ENCODE measurements around the gene ARHGAP9.

ARHGAP9 gene

GRCh38 chr12:57472391-57472790 lies 7.3 kb downstream of the ARHGAP9 start:
- no peak for DNase-seq (ENCODE audit: low spot score)

DNA sequence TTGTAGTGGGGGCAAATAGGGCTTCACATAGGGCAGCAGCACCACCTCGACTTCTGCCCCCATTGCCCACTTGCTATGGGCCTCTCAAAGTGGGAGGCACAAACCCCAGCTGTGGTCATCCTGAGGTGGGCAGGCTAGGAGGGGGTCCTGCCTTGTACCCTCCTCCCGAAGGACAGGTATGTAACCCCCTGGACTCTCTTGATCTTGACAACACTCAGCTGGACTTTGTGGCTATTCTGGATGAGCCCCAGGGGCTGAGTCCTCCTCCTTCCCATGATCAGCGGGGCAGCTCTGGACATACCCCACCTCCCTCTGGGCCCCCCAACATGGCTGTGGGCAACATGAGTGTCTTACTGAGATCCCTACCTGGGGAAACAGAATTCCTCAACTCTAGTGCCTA lies 8.0 kb downstream of the ARHGAP9 start:
- DNase-seq (ENCODE audit: low spot score), result no peak

- no peak for DNase-seq (ENCODE audit: low spot score)
These were observed 8.6 kb downstream of the ARHGAP9 start for GRCh38 chr12:57470970-57471656.

DNA sequence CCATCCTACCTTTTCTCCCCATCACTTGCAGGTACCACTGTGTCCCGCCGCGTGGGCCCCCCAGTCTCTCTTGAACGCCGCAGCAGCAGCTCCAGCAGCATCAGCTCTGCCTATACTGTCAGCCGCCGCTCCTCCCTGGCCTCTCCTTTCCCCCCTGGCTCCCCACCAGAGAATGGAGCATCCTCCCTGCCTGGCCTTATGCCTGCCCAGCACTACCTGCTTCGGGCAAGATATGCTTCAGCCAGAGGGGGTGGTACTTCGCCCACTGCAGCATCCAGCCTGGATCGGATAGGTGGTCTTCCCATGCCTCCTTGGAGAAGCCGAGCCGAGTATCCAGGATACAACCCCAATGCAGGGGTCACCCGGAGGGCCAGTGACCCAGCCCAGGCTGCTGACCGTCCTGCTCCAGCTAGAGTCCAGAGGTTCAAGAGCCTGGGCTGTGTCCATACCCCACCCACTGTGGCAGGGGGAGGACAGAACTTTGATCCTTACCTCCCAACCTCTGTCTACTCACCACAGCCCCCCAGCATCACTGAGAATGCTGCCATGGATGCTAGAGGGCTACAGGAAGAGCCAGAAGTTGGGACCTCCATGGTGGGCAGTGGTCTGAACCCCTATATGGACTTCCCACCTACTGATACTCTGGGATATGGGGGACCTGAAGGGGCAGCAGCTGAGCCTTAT lies 9.2 kb downstream of the ARHGAP9 start:
- no peak for DNase-seq (ENCODE audit: low spot score)

DNA sequence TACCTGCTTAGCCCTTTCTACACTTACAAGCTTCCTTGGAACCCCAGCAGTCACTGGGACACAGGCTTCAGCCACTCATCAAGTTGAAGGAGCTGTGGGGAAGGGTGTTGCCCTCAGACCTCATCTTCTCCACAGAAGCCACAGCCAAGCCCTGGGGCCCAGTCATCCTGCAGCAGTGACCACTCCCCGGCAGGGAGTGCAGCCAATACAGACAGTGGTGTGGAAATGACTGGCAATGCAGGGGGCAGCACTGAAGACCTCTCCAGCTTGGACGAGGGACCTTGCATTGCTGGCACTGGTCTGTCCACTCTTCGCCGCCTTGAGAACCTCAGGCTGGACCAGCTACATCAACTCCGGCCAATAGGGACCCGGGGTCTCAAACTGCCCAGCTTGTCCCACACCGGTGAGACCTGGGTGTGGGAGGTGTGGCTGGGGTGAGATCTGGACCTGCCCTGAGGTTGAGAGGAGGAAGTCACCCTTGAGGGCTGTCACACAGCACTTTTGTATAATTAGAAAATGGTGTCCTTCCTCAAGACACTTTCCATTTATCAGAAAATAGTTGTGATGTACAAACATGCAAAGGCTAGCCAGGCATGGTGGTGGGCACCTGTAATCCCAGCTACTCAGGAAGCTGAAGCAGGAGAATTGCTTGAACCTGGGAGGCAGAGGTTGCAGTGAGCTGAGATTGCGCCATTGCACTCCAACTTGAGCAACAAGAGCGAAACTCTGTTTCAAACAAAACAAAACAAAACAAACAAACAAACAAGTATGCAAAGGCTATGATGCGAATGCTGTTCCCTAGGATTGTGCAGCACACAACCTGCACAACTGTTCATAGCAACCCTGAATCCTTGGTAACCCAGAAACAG lies 10.1 kb downstream of the ARHGAP9 start:
- no peak for DNase-seq (ENCODE audit: low spot score)

DNA sequence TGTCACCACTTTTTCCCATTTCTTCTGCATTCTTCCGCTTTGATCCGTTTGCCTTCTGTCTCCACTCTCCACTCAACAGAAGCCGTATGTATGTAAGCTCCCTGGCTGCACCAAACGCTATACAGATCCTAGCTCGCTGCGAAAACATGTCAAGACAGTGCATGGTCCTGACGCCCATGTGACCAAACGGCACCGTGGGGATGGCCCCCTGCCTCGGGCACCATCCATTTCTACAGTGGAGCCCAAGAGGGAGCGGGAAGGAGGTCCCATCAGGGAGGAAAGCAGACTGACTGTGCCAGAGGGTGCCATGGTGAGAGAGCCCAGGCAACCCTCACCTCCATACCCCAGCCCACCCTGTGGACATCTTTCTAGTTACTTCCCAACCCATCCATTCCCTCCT lies 11.8 kb downstream of the ARHGAP9 start:
- no peak for DNase-seq (ENCODE audit: low spot score)

DNA sequence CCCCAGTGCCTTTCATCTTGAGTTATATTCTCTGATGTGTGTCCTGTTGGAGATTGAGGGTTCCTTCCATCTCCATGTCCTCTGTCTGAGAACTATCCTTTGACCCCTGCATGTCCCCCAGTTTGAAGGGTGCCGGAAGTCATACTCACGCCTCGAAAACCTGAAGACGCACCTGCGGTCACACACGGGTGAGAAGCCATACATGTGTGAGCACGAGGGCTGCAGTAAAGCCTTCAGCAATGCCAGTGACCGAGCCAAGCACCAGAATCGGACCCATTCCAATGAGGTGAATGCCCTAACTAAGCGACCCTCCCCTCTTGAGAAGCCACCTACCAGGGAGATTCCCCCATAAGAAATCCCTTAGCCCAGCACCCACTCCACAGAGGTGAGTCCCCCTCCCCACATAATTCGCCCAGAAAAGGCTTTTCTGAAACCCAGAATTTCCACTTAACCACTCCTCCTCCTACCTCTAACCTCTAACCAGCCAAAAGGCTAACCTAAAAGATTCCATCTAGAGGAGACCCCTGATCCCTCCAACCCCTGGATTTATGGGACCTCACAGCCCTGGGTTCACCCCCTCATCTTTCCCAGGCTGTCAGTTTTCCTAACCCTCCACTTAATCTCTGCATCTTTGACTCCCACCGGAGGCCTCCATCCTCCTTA lies 12.3 kb downstream of the ARHGAP9 start:
- no peak for DNase-seq (ENCODE audit: low spot score)

DNA sequence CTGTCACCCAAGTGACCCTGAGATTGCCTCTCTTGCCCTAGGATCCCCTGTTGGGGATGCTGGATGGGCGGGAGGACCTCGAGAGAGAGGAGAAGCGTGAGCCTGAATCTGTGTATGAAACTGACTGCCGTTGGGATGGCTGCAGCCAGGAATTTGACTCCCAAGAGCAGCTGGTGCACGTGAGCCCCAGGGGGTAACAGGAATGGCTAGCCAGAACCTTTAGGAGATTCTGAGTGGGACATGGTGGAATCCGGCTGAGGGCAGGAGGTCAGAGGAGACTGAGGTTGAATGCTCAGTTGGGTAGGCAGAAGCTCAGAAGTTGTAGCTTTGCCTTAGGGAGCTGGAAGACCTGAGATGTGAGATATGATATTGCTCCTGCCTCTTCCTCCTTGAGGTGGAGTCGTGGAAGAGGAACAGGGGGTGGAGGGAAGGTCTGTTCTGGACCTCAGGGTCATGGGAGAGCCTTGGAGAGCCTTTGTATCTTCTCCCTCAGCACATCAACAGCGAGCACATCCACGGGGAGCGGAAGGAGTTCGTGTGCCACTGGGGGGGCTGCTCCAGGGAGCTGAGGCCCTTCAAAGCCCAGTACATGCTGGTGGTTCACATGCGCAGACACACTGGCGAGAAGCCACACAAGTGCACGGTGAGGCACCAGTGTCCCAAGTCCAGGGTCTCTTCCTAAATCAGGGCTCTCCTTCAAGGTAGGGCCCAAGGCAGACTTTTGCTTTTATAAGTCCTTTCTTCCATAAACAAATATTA lies 13.7 kb downstream of the ARHGAP9 start:
- DNase-seq (ENCODE audit: low spot score), result no peak

DNA sequence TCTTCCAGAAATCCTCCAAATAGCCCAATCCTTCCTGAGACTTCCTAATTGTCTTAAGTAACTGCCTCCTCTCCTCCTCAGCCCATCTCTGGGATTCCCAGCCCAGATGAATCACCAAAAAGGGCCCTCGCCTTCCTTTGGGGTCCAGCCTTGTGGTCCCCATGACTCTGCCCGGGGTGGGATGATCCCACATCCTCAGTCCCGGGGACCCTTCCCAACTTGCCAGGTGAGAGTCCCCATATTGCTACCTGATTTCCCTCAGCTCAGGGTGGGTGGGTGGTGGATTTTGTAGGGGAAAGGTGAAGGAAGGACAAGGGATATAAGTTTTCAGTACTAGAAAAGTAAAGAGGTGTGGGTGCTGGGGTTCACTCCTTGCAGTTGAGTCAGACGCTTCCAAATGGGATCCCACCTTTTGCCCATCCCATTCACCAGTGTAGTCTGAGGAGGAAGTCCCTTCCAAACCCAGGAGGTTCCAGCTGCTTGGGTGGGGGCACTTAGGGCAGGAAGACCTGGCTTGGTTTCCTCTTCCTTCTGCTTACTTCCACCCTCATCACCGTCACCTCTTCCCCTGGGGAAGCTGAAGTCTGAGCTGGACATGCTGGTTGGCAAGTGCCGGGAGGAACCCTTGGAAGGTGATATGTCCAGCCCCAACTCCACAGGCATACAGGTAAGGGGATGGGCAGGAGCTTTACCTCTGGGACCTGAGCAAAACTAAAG lies 14.5 kb downstream of the ARHGAP9 start:
- DNase-seq (ENCODE audit: low spot score), result no peak

- no peak for DNase-seq (ENCODE audit: low spot score)
These were observed 15.1 kb downstream of the ARHGAP9 start for GRCh38 chr12:57464569-57464968.

- DNase-seq (ENCODE audit: low spot score), result no peak
These were observed 16.8 kb downstream of the ARHGAP9 start for GRCh38 chr12:57462912-57463253.

DNA sequence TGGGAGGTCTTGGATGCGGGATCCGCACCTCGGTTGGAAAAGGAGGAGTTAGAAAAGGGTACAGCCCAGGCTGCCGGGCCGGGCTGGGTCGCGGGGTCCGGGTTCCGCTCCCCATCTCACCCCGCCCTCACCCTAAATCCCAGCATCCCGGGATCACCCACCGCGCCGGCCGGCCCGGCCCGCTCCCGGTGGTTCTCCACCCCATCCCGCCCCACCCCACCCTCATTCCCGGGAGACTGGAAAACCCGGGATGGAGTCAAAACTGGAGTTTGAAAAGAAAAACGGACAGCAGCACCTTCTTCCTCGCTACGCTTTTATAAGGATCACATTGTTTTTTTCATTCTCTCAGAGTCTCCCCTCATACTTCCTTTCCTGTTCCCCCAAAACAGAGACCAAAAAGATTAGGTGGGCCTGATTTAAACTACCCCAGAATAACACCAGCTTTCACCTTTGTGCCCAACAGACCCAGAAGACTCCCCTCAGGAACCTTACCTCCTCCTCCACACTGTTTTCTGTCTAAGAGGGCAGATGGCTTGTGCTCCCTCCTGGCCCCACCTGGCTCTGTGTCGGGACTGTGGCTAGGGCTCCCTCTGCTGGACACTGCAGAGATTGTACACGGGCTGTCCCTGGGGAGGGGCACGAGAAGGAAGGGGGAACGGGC lies 17.3 kb downstream of the ARHGAP9 start:
- peak; percentile 92 for DNase-seq (ENCODE audit: low spot score)

DNA sequence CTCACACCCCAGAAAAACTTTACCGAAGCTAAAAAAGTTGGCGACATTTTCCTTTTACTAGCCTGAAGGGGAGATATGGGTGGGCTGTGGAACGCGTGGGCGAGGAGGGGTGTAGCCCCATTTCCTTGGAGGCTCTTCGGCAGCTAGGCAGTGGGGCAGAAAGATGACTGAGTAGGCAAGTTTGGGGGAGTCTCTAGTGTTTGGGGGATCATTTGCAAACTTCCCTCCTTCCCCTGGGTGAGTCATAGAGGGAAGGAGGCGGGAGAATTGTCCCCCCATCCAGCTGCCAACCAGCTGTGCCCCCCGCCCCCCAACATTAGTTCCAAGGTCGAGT lies 17.8 kb downstream of the ARHGAP9 start:
- no peak for DNase-seq (ENCODE audit: low spot score)

GRCh38 chr12:57461276-57461916 lies 18.3 kb downstream of the ARHGAP9 start:
- peak; percentile 63 for DNase-seq (ENCODE audit: low spot score)

DNA sequence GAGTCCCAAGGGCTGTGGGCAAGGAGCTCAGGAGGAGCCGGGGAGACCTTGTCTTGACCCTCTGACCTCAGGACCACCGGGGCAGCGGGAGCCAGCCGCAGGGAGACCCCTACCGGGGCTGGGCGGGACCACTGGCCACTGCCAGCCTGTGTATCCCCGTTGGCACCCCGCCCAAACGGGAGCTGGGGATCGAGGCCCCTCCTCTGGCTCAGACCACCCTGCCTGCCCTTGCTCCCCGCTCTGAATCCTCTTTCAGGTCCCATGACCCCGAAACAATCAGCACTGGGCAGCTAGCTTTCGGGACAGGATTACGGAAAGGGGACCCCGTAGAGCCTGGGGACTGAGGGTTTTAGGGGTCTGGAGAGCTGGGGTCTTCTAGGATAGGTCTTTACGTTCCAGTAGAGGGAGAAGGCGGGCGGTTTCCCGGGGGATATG lies 18.8 kb downstream of the ARHGAP9 start:
- no peak for DNase-seq (ENCODE audit: low spot score)

- DNase-seq (ENCODE audit: low spot score), result no peak
These were observed 19.2 kb downstream of the ARHGAP9 start for GRCh38 chr12:57460468-57460784.

- DNase-seq (ENCODE audit: low spot score), result peak; percentile 66
These were observed 19.8 kb downstream of the ARHGAP9 start, which contains the start of gene GLI1 for GRCh38 chr12:57459750-57460467. Gene GLI1, plus strand, starts transcription at chr12:57459785. Its CDS starts 3,907 bp downstream, at chr12:57463692.

DNA sequence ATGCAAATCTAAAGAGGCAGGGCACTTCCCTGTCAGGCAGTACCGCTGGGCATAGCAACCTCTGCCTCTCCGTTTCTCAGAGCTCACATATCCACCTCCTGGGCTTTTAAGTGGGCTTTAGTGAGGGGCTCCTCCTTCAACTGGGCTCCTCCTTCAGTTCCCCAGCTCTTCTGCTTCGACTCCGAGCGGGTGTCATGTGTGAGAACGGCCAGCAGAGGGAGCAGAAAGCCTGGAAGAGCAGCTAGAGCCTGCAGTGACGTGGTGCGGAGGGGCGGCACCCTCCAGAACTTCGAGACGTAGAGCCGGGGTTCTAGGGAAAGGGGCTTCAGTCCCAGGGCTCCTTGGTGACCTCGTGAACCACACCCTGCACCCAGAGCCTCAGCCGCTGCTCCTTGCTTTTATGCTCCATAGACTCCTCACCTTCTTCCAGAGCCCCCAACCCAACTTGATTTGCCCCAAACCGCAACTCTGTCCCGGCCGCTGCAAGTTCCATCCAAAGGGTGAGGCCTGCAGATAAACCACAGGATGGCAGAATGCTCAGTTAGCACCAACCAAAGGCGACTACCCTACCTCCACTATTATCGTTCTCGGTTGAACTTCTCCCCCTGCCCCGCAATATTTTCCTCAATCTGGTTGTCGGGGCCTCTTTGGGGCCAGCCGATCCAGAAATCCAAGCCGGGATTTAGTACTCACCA lies 20.5 kb downstream of the ARHGAP9 start:
- DNase-seq (ENCODE audit: low spot score), result peak; percentile 84

GRCh38 chr12:57458665-57459054 lies 21.0 kb downstream of the ARHGAP9 start:
- DNase-seq (ENCODE audit: low spot score), result no peak

Measured in D341Med (cell line).